NCI-H526 treated with DMSO at 0.1 percent for 48 hours (cell line): ENCODE measurements around the gene RABGGTA.

Experiments
- DNase-seq: peaks from one replicate; lab custom pipeline; 2025; lab: John Stamatoyannopoulos, UW

The RABGGTA gene

DNA sequence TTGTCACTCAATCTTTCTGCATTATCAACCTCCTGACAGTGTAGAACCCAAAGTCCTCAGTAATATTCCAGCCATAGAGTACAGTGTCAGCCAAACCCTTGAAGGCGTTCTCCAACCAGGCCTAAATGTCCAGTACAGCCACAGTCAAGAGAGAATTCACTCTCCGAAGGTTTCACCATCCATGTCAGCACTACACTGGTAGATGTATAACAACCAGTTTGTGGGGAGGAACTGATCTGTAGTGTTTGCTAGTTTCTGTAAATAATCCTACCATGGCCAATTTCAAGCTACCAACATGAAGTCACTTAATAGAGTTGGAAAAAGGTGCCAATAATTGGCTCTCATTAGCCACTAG lies 55.1 kb downstream of the RABGGTA start:
- no peak for DNase-seq
